ENCODE results near the gene PHF19. TPM values are rescaled to one million over a fixed set of nuclear protein-coding genes. Genes with fewer than 3 reads are reported as not detected.

Gene PHF19
- total RNA-seq, 1 donor from 2014 or later = 24.4 TPM

- TF ChIP-seq CTCF (IDR thresholded peaks at IDR 0.05) = no peak
- ATAC-seq = peak; percentile 27 to 34
- Histone ChIP-seq H3K27ac (peak overlapping the region; percentile 97), H3K36me3 (no peaks in the 10 kb centered on the region), H3K4me1 (peaks cover 41% of the 10 kb centered on the region), H3K4me3 (peak overlapping the region; percentile 68), H3K27me3 (ENCODE audit: low read depth) (no peaks in the 10 kb centered on the region), H3K9me3 (no peaks in the 10 kb centered on the region)
- intact Hi-C loops (cut with DNase I) = no loop called here
- DNase-seq = no peak
Observed at GRCh38 chr9:120841930-120842684, 34.9 kb downstream of the PHF19 start.

- no peak for TF ChIP-seq CTCF (IDR thresholded peaks at IDR 0.05)
- H3K9me3 ChIP-seq = no peaks in the 10 kb centered on the region
- intact Hi-C loops (cut with DNase I) = no loop called here
- ATAC-seq = no peak
- no peaks in the 10 kb centered on the region for H3K27me3 ChIP-seq (ENCODE audit: low read depth)
- H3K4me3 ChIP-seq = no peak overlapping the region
- H3K4me1 ChIP-seq = peaks cover 30% of the 10 kb centered on the region
- no peak overlapping the region for H3K27ac ChIP-seq
- peaks cover 13% of the 10 kb centered on the region for H3K36me3 ChIP-seq
- DNase-seq = no peak
Observed at GRCh38 chr9:120839146-120839545, 37.8 kb downstream of the PHF19 start.

GRCh38 chr9:120837921-120838320 is 39.1 kb downstream of the PHF19 start:
- Histone ChIP-seq H3K4me3 (no peak overlapping the region), H3K9me3 (no peaks in the 10 kb centered on the region), H3K4me1 (peaks cover 28% of the 10 kb centered on the region), H3K36me3 (peaks cover 19% of the 10 kb centered on the region), H3K27me3 (ENCODE audit: low read depth) (no peaks in the 10 kb centered on the region), H3K27ac (no peak overlapping the region)
- TF ChIP-seq CTCF (IDR thresholded peaks at IDR 0.05) = no peak
- intact Hi-C loops (cut with DNase I) = no loop called here
- no peak for ATAC-seq
- DNase-seq = no peak

- Histone ChIP-seq H3K36me3 (peaks cover 65% of the 10 kb centered on the region), H3K27me3 (ENCODE audit: low read depth) (no peaks in the 10 kb centered on the region), H3K4me1 (peaks cover 4% of the 10 kb centered on the region), H3K4me3 (no peak overlapping the region), H3K27ac (no peak overlapping the region), H3K9me3 (no peaks in the 10 kb centered on the region)
- intact Hi-C loops (cut with DNase I) = no loop called here
- DNase-seq (no peak), ATAC-seq (no peak)
- TF ChIP-seq CTCF (IDR thresholded peaks at IDR 0.05) = no peak
Observed at GRCh38 chr9:120833325-120833724, 43.7 kb downstream of the PHF19 start.

GRCh38 chr9:120832807-120833206 is 44.2 kb downstream of the PHF19 start:
- DNase-seq (no peak), ATAC-seq (no peak)
- H3K4me3 ChIP-seq = no peak overlapping the region
- H3K4me1 ChIP-seq = peaks cover 4% of the 10 kb centered on the region
- H3K27me3 ChIP-seq (ENCODE audit: low read depth) = no peaks in the 10 kb centered on the region
- peaks cover 70% of the 10 kb centered on the region for H3K36me3 ChIP-seq
- no peaks in the 10 kb centered on the region for H3K9me3 ChIP-seq
- TF ChIP-seq CTCF (IDR thresholded peaks at IDR 0.05) = no peak
- H3K27ac ChIP-seq = no peak overlapping the region
- intact Hi-C loops (cut with DNase I) = no loop called here
